Measurements from ENCODE around the gene DPM3. TPM values are rescaled to one million over a fixed set of nuclear protein-coding genes. Genes with fewer than 3 reads are reported as not detected.
"Not testable (repeated sequence)": the region's sequence is repeated elsewhere in the genome, so short reads cannot be mapped to it uniquely, and the experiment has no call there.

Gene DPM3
- total RNA-seq: 37.4 and 43.5 TPM in 2 replicates

DNA sequence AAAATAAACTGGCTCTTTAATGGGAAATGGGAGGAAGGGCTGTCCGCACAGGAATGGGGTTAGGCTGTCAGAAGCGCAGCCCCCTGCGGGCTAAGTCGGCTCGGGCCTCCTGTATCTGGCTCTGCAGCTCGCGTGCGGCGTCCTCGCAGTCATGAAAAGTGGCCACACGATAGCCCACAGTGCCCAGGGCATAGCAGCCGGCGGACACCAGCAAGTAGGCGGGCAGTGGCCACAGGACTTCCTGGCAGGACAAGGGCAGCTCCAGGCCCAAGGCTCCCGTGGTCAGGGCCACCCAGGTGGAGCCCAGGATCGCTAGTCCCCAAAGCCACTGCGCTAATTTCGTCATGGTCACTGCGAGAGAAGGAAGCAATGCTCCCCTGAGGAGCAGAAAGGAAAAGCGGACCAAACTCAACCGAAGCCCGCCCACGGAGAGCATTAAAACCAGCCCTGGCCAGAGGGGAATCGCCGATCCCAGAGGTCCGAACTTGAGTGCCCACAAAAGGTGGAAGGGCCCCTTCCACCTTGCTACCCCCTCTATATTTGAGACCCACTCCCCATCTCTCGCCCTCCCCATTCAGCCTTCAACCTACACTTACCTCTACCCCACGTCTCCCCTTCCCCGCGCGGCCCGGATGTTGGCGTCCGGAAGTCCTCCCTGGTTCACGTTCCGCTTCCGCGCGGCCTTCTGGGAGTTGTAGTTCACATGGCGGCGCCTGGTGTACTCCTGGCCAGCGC is at the start of gene DPM3:
TSS of gene DPM3 (minus strand) at position 637 of the 735 bp plus-strand sequence. CDS start at position 346, 291 bp downstream.
- FAIRE-seq (no peak), DNase-seq (ENCODE audit: low read depth) (peak; percentile 63)
- H3K4me3 ChIP-seq (ENCODE audit: low read depth, low read length): peak within 1 kb of the TSS; percentile 81
- no peaks in the 10 kb centered on the region for H3K36me3 ChIP-seq (ENCODE audit: control insufficient read depth, insufficient read depth, low read length)
- TF ChIP-seq CTCF (IDR thresholded peaks at IDR 0.05; ENCODE audit: insufficient read depth, low read length, severe bottlenecking): no peak
- no peaks in the 10 kb centered on the region for H3K27me3 ChIP-seq (ENCODE audit: control insufficient read depth, insufficient read depth, low read length)

- not testable (repeated sequence) for H3K36me3 ChIP-seq (ENCODE audit: control insufficient read depth, insufficient read depth, low read length); DNase-seq (ENCODE audit: low read depth); H3K27me3 ChIP-seq (ENCODE audit: control insufficient read depth, insufficient read depth, low read length); H3K4me3 ChIP-seq (ENCODE audit: low read depth, low read length); FAIRE-seq
These were observed 49.6 kb upstream of the DPM3 start for GRCh38 chr1:155189926-155190325.

DNA sequence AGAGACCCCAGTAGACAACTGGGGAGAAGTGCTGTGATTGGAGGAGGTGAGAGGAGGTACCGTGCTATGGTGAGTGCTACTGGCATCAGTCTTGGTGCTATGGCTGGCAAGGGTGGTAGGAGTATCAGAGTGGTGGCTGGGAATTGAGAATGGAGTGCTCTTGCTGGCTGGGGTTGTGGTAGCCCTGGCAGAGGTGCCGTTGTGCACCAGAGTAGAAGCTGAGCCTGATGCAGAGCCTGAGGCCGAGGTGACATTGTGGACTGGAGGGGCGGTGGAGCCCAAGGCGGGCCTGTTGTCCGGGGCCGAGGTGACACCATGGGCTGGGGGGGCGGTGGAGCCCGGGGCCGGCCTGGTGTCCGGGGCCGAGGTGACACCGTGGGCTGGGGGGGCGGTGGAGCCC is 47.9 kb upstream of the DPM3 start:
- no peaks in the 10 kb centered on the region for H3K36me3 ChIP-seq (ENCODE audit: control insufficient read depth, insufficient read depth, low read length)
- no peak overlapping the region for H3K4me3 ChIP-seq (ENCODE audit: low read depth, low read length)
- no peaks in the 10 kb centered on the region for H3K27me3 ChIP-seq (ENCODE audit: control insufficient read depth, insufficient read depth, low read length)
- no peak for TF ChIP-seq CTCF (IDR thresholded peaks at IDR 0.05; ENCODE audit: insufficient read depth, low read length, severe bottlenecking)
- DNase-seq (ENCODE audit: low read depth): no peak
- FAIRE-seq: no peak

- H3K4me3 ChIP-seq (ENCODE audit: low read depth, low read length): no peak overlapping the region
- FAIRE-seq: no peak
- TF ChIP-seq CTCF (IDR thresholded peaks at IDR 0.05; ENCODE audit: insufficient read depth, low read length, severe bottlenecking): no peak
- H3K27me3 ChIP-seq (ENCODE audit: control insufficient read depth, insufficient read depth, low read length): no peaks in the 10 kb centered on the region
- DNase-seq (ENCODE audit: low read depth): no peak
- no peaks in the 10 kb centered on the region for H3K36me3 ChIP-seq (ENCODE audit: control insufficient read depth, insufficient read depth, low read length)
These were observed 47.1 kb upstream of the DPM3 start for GRCh38 chr1:155187456-155187891.

DNA sequence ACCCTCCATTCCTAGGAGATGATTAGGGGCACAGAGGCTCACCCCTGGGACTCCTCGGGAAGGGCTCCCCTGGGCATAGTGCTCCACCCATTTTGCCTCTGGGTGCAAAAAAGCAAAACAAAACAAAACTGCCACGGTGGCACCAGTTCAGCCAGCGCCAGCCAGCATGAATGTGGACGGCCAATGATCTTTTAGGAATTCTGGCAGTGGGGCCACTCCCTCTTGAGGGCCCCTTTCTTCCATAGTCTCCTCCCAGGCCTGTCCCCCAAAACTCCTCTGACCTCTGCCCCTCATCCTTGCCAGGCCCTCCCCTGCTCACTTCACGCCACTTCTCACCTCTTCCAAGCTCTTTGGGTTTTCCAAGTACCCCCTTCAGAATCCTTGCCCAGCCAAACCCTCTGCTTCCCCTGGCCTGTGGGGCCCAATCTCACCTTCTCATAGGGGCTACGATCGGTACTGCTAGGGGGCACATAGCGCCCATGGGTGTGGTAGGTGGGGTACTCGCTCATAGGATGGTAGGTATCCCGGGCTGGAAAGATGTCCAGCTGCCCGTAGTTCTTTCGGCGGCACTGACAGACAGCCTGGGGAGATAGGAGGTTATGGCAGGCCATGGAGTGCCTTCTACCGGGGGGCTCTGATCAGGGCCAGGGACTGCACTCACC is 46.6 kb upstream of the DPM3 start:
- Histone ChIP-seq H3K4me3 (ENCODE audit: low read depth, low read length) (no peak overlapping the region), H3K27me3 (ENCODE audit: control insufficient read depth, insufficient read depth, low read length) (no peaks in the 10 kb centered on the region), H3K36me3 (ENCODE audit: control insufficient read depth, insufficient read depth, low read length) (no peaks in the 10 kb centered on the region)
- DNase-seq (ENCODE audit: low read depth): no peak
- TF ChIP-seq CTCF (IDR thresholded peaks at IDR 0.05; ENCODE audit: insufficient read depth, low read length, severe bottlenecking): no peak
- FAIRE-seq: no peak

DNA sequence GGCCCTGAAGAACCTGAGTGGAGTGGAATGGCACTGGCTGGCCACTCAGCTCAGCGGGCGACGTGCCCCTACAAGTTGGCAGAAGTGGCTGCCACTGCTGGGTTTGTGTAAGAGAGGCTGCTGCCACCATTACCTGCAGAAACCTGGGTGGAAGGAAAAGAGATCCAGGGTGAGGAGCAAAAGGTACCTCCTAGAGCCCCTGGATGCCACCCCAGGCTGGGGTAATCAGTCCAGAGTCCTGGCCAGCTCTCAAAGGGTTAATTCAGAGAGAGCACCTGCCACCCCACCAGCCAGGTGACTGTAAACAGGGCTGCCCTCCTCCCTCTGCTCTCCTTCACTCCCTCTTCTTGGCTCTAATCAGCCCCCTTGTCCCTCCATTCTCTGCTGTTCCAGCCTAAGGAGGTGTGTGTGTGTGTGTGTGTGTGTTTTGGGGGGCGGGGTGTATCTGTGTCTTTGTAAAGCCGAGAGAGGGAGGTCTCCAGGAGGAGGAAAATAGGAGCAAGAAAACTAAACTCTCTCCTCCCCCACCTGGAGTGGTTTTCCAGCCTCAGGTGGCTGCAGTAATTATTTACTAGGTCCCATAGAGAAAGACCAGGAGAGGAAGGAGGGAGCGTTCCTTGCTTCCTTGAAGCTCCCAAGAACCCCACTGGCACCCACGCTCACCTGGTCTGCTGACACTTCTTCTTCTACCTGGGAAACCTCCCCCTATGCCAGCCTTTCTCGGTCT is 45.9 kb upstream of the DPM3 start:
- no peak for TF ChIP-seq CTCF (IDR thresholded peaks at IDR 0.05; ENCODE audit: insufficient read depth, low read length, severe bottlenecking)
- no peak for FAIRE-seq
- no peaks in the 10 kb centered on the region for H3K36me3 ChIP-seq (ENCODE audit: control insufficient read depth, insufficient read depth, low read length)
- H3K4me3 ChIP-seq (ENCODE audit: low read depth, low read length): no peak overlapping the region
- no peaks in the 10 kb centered on the region for H3K27me3 ChIP-seq (ENCODE audit: control insufficient read depth, insufficient read depth, low read length)
- peak; percentile 20 for DNase-seq (ENCODE audit: low read depth)

Data from bronchial epithelial cell (primary cell).